Fibroblast of villous mesenchyme (primary cell): ENCODE data around the gene SPATA13. TPM values are rescaled to one million over a fixed set of nuclear protein-coding genes. Genes with fewer than 3 reads are reported as not detected.

Experiments used
- DNase-seq: peaks from one replicate; pipeline ENCODE4 v3.0.0-alpha.2; 2010; ENCODE audit warnings: low read depth
- H3K4me3 ChIP-seq: 2 replicates; pipeline ENCODE4 v1.5.1; 2011; ENCODE audit warnings: low read depth, mild to moderate bottlenecking, low read length
- total RNA-seq: library from RNA; depleted of rRNA; stranded (reverse); fragments of >200 nt; gene quantifications from 2 replicates; pipeline ENCODE4 v1.2.3, GENCODE V29; 2012
- TF ChIP-seq, protein P1 (sequence below): IDR thresholded peaks from 2 replicates; pipeline ENCODE4 v1.5.1; 2012; ENCODE audit warnings: low read depth, mild to moderate bottlenecking, low read length; ENCODE audit not compliant: insufficient read depth

Gene SPATA13
- total RNA-seq, 1 donor: 19.9 TPM

- TF ChIP-seq, protein P1, sequence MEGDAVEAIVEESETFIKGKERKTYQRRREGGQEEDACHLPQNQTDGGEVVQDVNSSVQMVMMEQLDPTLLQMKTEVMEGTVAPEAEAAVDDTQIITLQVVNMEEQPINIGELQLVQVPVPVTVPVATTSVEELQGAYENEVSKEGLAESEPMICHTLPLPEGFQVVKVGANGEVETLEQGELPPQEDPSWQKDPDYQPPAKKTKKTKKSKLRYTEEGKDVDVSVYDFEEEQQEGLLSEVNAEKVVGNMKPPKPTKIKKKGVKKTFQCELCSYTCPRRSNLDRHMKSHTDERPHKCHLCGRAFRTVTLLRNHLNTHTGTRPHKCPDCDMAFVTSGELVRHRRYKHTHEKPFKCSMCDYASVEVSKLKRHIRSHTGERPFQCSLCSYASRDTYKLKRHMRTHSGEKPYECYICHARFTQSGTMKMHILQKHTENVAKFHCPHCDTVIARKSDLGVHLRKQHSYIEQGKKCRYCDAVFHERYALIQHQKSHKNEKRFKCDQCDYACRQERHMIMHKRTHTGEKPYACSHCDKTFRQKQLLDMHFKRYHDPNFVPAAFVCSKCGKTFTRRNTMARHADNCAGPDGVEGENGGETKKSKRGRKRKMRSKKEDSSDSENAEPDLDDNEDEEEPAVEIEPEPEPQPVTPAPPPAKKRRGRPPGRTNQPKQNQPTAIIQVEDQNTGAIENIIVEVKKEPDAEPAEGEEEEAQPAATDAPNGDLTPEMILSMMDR: no peak
- DNase-seq: no peak
- H3K4me3 ChIP-seq: no peak overlapping the region
These were observed 7.2 kb upstream of the SPATA13 start for GRCh38 chr13:24153347-24153746.

- no peak overlapping the region for H3K4me3 ChIP-seq
- TF ChIP-seq, protein P1: no peak
- DNase-seq: no peak
These were observed 6.4 kb upstream of the SPATA13 start for GRCh38 chr13:24153979-24154701.

DNA sequence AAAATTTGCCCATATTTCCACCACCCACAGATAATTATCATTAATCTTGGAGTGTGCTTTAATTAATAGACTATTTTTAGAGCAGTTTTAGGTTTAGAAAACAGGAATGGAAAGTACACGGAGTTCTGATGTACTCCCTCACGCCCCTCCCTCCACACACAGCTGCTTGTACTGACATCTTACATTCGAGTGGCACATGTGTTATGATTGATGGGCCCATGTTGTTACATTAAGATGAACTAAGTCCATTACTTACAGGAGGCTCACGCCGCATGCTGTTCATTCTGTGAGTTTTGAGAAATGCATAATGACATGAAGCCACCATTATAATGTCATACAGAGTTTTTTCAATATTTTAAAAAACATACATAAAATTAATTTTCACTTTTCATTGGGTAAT, 1.2 kb upstream of the SPATA13 start:
- H3K4me3 ChIP-seq: no peak overlapping the region
- TF ChIP-seq, protein P1: no peak
- no peak for DNase-seq

- peak overlapping the region; percentile 83 for H3K4me3 ChIP-seq
- DNase-seq: no peak
- TF ChIP-seq, protein P1: no peak
These were observed 673 bp downstream of the SPATA13 start for GRCh38 chr13:24161010-24161775.

DNA sequence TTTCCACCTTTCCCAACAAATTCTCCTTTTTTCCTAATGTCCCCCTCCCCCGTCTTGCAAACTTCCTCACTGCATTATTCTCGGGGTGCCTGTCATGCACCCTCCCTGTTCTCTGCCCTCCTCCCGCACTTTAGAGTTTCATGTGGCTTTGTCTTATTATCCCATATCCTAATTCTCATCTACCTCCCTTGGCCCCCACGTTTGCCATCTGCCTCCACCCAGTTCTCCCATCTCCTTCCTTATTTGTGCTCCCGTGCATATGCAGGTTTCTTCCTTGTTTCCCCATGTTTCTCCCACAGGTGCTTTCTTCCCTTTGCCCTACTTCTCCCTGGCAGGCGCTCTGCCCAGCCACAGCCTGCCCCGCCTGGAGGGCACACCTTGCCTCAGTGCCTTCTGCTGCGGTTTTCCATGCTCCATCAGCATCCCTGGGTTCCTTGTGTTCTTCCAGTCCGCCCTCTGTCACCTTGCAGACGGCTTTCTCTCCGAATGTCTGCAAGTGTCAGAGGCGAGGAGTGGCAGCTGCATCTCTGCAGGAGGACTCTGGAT, 1.5 kb downstream of the SPATA13 start:
- no peak for DNase-seq
- TF ChIP-seq, protein P1: no peak
- H3K4me3 ChIP-seq: no peak overlapping the region

DNA sequence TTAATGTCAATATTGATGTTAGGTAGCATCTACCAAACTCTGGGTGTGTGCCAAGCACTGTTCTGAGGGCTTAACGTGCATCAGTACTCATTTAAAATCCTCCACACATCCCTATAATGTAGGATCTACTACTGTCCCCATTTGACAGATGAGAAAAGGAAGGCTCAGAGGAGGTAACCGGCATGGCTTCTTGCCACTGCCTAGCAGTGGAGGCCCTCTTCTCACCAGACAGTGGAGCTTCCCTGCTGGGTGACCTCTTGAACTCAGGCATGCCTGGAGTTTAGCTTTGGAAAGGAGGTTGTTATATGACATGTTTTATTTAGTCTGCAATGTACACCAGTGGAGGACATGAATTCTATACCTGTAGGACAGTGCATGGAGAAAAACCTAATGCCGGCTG, 2.1 kb downstream of the SPATA13 start:
- H3K4me3 ChIP-seq: no peak overlapping the region
- TF ChIP-seq, protein P1: no peak
- DNase-seq: no peak
